A673 (cell line): ENCODE results near the gene PRR35. TPM values are rescaled to one million over a fixed set of nuclear protein-coding genes. Genes with fewer than 3 reads are reported as not detected.

ENCODE experiments used
- BruUV-seq: library from RNA; stranded (reverse); fragments of 400-500 nt; replicated peaks from 2 replicates; lab custom pipeline; 2021; lab: Mats Ljungman, UMichigan
- CTCF ChIA-PET: fragments of 300-600 bp; sonication (Branson Sonifier 250); formaldehyde crosslinking; loops from one replicate; lab custom pipeline; 2022; ENCODE audit warnings: antibody characterized with exemption; lab: Charles Lee
- POLR2A ChIA-PET: fragments of 300-600 bp; sonication (Branson Sonifier 250); formaldehyde crosslinking; loops from one replicate; lab custom pipeline; 2022; ENCODE audit warnings: antibody characterized with exemption; ENCODE audit not compliant: low non-redundant PET; lab: Charles Lee
- DNase-seq: peaks from one replicate; pipeline ENCODE4 v3.0.0-alpha.2; 2015; ENCODE audit warnings: low spot score
- H3K27ac ChIP-seq: fragments of 200-600 bp; sonication (generic); 2 replicates; pipeline ENCODE4 v1.5.1; 2016; ENCODE audit warnings: mixed run types, low read depth, mild to moderate bottlenecking, mixed read lengths, antibody characterized with exemption, low read length; ENCODE audit not compliant: poor library complexity, severe bottlenecking
- H3K27me3 ChIP-seq: fragments of 200-600 bp; sonication (generic); replicated peaks from 2 replicates; pipeline ENCODE4 v1.6.1; 2017; ENCODE audit warnings: mixed run types, low read depth, mild to moderate bottlenecking, mixed read lengths, antibody characterized with exemption, low read length; ENCODE audit not compliant: insufficient read depth, poor library complexity
- H3K36me3 ChIP-seq: fragments of 200-600 bp; sonication (generic); 2 replicates; pipeline ENCODE4 v1.6.1; 2016; ENCODE audit warnings: mixed run types, mild to moderate bottlenecking, mixed read lengths, antibody characterized with exemption, low read length; ENCODE audit not compliant: insufficient read depth, poor library complexity, severe bottlenecking
- H3K4me1 ChIP-seq: fragments of 200-600 bp; sonication (generic); 2 replicates; pipeline ENCODE4 v1.6.1; 2017; ENCODE audit warnings: mixed run types, mild to moderate bottlenecking, mixed read lengths, antibody characterized with exemption, low read length; ENCODE audit not compliant: insufficient read depth, poor library complexity, severe bottlenecking
- H3K4me3 ChIP-seq: fragments of 200-600 bp; sonication (generic); 2 replicates; pipeline ENCODE4 v1.5.1; 2016; ENCODE audit warnings: low read depth, mixed run types, mild to moderate bottlenecking, mixed read lengths, low read length; ENCODE audit not compliant: poor library complexity, severe bottlenecking
- H3K9me3 ChIP-seq: fragments of 200-600 bp; sonication (generic); 2 replicates; pipeline ENCODE4 v1.6.1; 2016; ENCODE audit warnings: mixed run types, low read depth, mild to moderate bottlenecking, mixed read lengths, antibody characterized with exemption, low read length; ENCODE audit not compliant: poor library complexity, severe bottlenecking
- CTCF ChIP-seq: fragments of 300-800, 200-600 bp; sonication (generic); conservative IDR thresholded peaks from 2 replicates; pipeline ENCODE4 v1.5.1; 2017; ENCODE audit warnings: low read depth, mild to moderate bottlenecking, antibody characterized with exemption, low read length, moderate library complexity, mixed read lengths
- EZH2 ChIP-seq: fragments of 200-600 bp; sonication (generic); IDR thresholded peaks from 2 replicates; pipeline ENCODE4 v1.6.1; 2017; ENCODE audit warnings: borderline replicate concordance, low read depth, mild to moderate bottlenecking, mixed read lengths, antibody characterized with exemption, low read length; ENCODE audit not compliant: poor library complexity, severe bottlenecking
- intact Hi-C: fragments of 100-400 bp; cut with micrococcal nuclease; formaldehyde crosslinking; loops from one replicate; pipeline ENCODE4 v1.10.0; 2022; ENCODE audit not compliant: unreplicated experiment
- total RNA-seq: library from RNA; stranded (reverse); gene quantifications from 2 replicates; pipeline ENCODE4 v1.2.3, GENCODE V29; 2021

Gene PRR35
- total RNA-seq, 1 experiment from 2014 or later: not detected

GRCh38 chr16:515175-515938, 44.8 kb upstream of the PRR35 start:
- ChIA-PET POLR2A (no interaction called here), CTCF (no interaction called here)
- no peaks in the 10 kb centered on the region for H3K9me3 ChIP-seq
- no peak for DNase-seq
- no peaks in the 10 kb centered on the region for H3K4me1 ChIP-seq
- H3K4me3 ChIP-seq: no peak overlapping the region
- H3K27ac ChIP-seq: no peak overlapping the region
- intact Hi-C loops: no loop called here
- H3K36me3 ChIP-seq: peaks cover 10% of the 10 kb centered on the region
- no peak for TF ChIP-seq CTCF
- TF ChIP-seq EZH2: no peak
- H3K27me3 ChIP-seq: no peaks in the 10 kb centered on the region
- no TSS peak for BruUV-seq

- ChIA-PET CTCF (no interaction called here), POLR2A (no interaction called here)
- no TSS peak for BruUV-seq
Measured at GRCh38 chr16:515939-516226, 44.3 kb upstream of the PRR35 start.

GRCh38 chr16:516301-516700, 43.9 kb upstream of the PRR35 start:
- Histone ChIP-seq H3K36me3 (peaks cover 13% of the 10 kb centered on the region), H3K27me3 (no peaks in the 10 kb centered on the region)
- POLR2A ChIA-PET: no interaction called here

More at GRCh38 chr16:515939-516226, 44.3 kb upstream of the PRR35 start:
- Histone ChIP-seq H3K4me3 (no peak overlapping the region), H3K27me3 (no peaks in the 10 kb centered on the region), H3K36me3 (peaks cover 10% of the 10 kb centered on the region), H3K9me3 (no peaks in the 10 kb centered on the region), H3K27ac (no peak overlapping the region), H3K4me1 (no peaks in the 10 kb centered on the region)
- intact Hi-C loops: no loop called here
- no peak for DNase-seq
- TF ChIP-seq CTCF: no peak
- no peak for TF ChIP-seq EZH2

More at GRCh38 chr16:516301-516700, 43.9 kb upstream of the PRR35 start:
- no peaks in the 10 kb centered on the region for H3K9me3 ChIP-seq
- TF ChIP-seq CTCF (no peak), EZH2 (no peak)
- CTCF ChIA-PET: no interaction called here
- DNase-seq: no peak
- intact Hi-C loops: no loop called here
- no peak overlapping the region for H3K27ac ChIP-seq
- BruUV-seq: no TSS peak
- H3K4me1 ChIP-seq: no peaks in the 10 kb centered on the region
- H3K4me3 ChIP-seq: no peak overlapping the region
